A673 (cell line): Measurements from ENCODE around the gene SPSB4. TPM values are rescaled to one million over a fixed set of nuclear protein-coding genes. Genes with fewer than 3 reads are reported as not detected.

Experiments used
- BruUV-seq: library from RNA; stranded (reverse); fragments of 400-500 nt; replicated peaks from 2 replicates; lab custom pipeline; 2021; lab: Mats Ljungman, UMichigan
- CTCF ChIA-PET: fragments of 300-600 bp; sonication (Branson Sonifier 250); formaldehyde crosslinking; loops from one replicate; lab custom pipeline; 2022; ENCODE audit warnings: antibody characterized with exemption; lab: Charles Lee
- POLR2A ChIA-PET: fragments of 300-600 bp; sonication (Branson Sonifier 250); formaldehyde crosslinking; loops from one replicate; lab custom pipeline; 2022; ENCODE audit warnings: antibody characterized with exemption; ENCODE audit not compliant: low non-redundant PET; lab: Charles Lee
- DNase-seq: peaks from one replicate; pipeline ENCODE4 v3.0.0-alpha.2; 2015; ENCODE audit warnings: low spot score
- H3K27ac ChIP-seq: fragments of 200-600 bp; sonication (generic); 2 replicates; pipeline ENCODE4 v1.5.1; 2016; ENCODE audit warnings: mixed run types, low read depth, mild to moderate bottlenecking, mixed read lengths, antibody characterized with exemption, low read length; ENCODE audit not compliant: poor library complexity, severe bottlenecking
- H3K27me3 ChIP-seq: fragments of 200-600 bp; sonication (generic); replicated peaks from 2 replicates; pipeline ENCODE4 v1.6.1; 2017; ENCODE audit warnings: mixed run types, low read depth, mild to moderate bottlenecking, mixed read lengths, antibody characterized with exemption, low read length; ENCODE audit not compliant: insufficient read depth, poor library complexity
- H3K36me3 ChIP-seq: fragments of 200-600 bp; sonication (generic); 2 replicates; pipeline ENCODE4 v1.6.1; 2016; ENCODE audit warnings: mixed run types, mild to moderate bottlenecking, mixed read lengths, antibody characterized with exemption, low read length; ENCODE audit not compliant: insufficient read depth, poor library complexity, severe bottlenecking
- H3K4me1 ChIP-seq: fragments of 200-600 bp; sonication (generic); 2 replicates; pipeline ENCODE4 v1.6.1; 2017; ENCODE audit warnings: mixed run types, mild to moderate bottlenecking, mixed read lengths, antibody characterized with exemption, low read length; ENCODE audit not compliant: insufficient read depth, poor library complexity, severe bottlenecking
- H3K4me3 ChIP-seq: fragments of 200-600 bp; sonication (generic); 2 replicates; pipeline ENCODE4 v1.5.1; 2016; ENCODE audit warnings: low read depth, mixed run types, mild to moderate bottlenecking, mixed read lengths, low read length; ENCODE audit not compliant: poor library complexity, severe bottlenecking
- H3K9me3 ChIP-seq: fragments of 200-600 bp; sonication (generic); 2 replicates; pipeline ENCODE4 v1.6.1; 2016; ENCODE audit warnings: mixed run types, low read depth, mild to moderate bottlenecking, mixed read lengths, antibody characterized with exemption, low read length; ENCODE audit not compliant: poor library complexity, severe bottlenecking
- EZH2 ChIP-seq: fragments of 200-600 bp; sonication (generic); IDR thresholded peaks from 2 replicates; pipeline ENCODE4 v1.6.1; 2017; ENCODE audit warnings: borderline replicate concordance, low read depth, mild to moderate bottlenecking, mixed read lengths, antibody characterized with exemption, low read length; ENCODE audit not compliant: poor library complexity, severe bottlenecking
- intact Hi-C: fragments of 100-400 bp; cut with micrococcal nuclease; formaldehyde crosslinking; loops from one replicate; pipeline ENCODE4 v1.10.0; 2022; ENCODE audit not compliant: unreplicated experiment
- total RNA-seq: library from RNA; stranded (reverse); gene quantifications from 2 replicates; pipeline ENCODE4 v1.2.3, GENCODE V29; 2021
- TF ChIP-seq, protein P1 (sequence below): fragments of 300-800, 200-600 bp; sonication (generic); conservative IDR thresholded peaks from 2 replicates; pipeline ENCODE4 v1.5.1; 2017; ENCODE audit warnings: low read depth, mild to moderate bottlenecking, antibody characterized with exemption, low read length, moderate library complexity, mixed read lengths

The SPSB4 gene
- total RNA-seq, 1 experiment from 2014 or later = 0.39 TPM

GRCh38 chr3:141056751-141057171, 5.6 kb downstream of the SPSB4 start:
- intact Hi-C loops = no loop called here
- peaks cover 10% of the 10 kb centered on the region for H3K4me1 ChIP-seq

GRCh38 chr3:141057436-141057835, 6.3 kb downstream of the SPSB4 start:
- no peaks in the 10 kb centered on the region for H3K36me3 ChIP-seq
- intact Hi-C loops = no loop called here
- no peak overlapping the region for H3K27ac ChIP-seq
- no peak overlapping the region for H3K4me3 ChIP-seq
- H3K27me3 ChIP-seq = peaks cover 21% of the 10 kb centered on the region
- ChIA-PET POLR2A (no interaction called here), CTCF (no interaction called here)
- H3K9me3 ChIP-seq = no peaks in the 10 kb centered on the region
- TF ChIP-seq, protein P1, sequence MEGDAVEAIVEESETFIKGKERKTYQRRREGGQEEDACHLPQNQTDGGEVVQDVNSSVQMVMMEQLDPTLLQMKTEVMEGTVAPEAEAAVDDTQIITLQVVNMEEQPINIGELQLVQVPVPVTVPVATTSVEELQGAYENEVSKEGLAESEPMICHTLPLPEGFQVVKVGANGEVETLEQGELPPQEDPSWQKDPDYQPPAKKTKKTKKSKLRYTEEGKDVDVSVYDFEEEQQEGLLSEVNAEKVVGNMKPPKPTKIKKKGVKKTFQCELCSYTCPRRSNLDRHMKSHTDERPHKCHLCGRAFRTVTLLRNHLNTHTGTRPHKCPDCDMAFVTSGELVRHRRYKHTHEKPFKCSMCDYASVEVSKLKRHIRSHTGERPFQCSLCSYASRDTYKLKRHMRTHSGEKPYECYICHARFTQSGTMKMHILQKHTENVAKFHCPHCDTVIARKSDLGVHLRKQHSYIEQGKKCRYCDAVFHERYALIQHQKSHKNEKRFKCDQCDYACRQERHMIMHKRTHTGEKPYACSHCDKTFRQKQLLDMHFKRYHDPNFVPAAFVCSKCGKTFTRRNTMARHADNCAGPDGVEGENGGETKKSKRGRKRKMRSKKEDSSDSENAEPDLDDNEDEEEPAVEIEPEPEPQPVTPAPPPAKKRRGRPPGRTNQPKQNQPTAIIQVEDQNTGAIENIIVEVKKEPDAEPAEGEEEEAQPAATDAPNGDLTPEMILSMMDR = no peak
- no peak for TF ChIP-seq EZH2
- DNase-seq = no peak
- BruUV-seq = no TSS peak
- H3K4me1 ChIP-seq = peaks cover 5% of the 10 kb centered on the region

More at GRCh38 chr3:141056751-141057171, 5.6 kb downstream of the SPSB4 start:
- Histone ChIP-seq H3K36me3 (no peaks in the 10 kb centered on the region), H3K9me3 (no peaks in the 10 kb centered on the region), H3K27me3 (peaks cover 28% of the 10 kb centered on the region), H3K4me3 (no peak overlapping the region), H3K27ac (no peak overlapping the region)
- POLR2A ChIA-PET = no interaction called here
- TF ChIP-seq, protein P1 = no peak
- TF ChIP-seq EZH2 = no peak
- no TSS peak for BruUV-seq
- no peak for DNase-seq
- CTCF ChIA-PET = no interaction called here

- no peak for TF ChIP-seq EZH2
- TF ChIP-seq, protein P1 = no peak
- POLR2A ChIA-PET = no interaction called here
- no peak overlapping the region for H3K27ac ChIP-seq
- CTCF ChIA-PET = no interaction called here
- intact Hi-C loops = no loop called here
- H3K4me3 ChIP-seq = no peak overlapping the region
- BruUV-seq = no TSS peak
- H3K4me1 ChIP-seq = no peaks in the 10 kb centered on the region
- no peaks in the 10 kb centered on the region for H3K9me3 ChIP-seq
- no peak for DNase-seq
- H3K36me3 ChIP-seq = no peaks in the 10 kb centered on the region
- peaks cover 14% of the 10 kb centered on the region for H3K27me3 ChIP-seq
Measured at GRCh38 chr3:141057946-141058800, 7.0 kb downstream of the SPSB4 start.
